Measurements from ENCODE around the gene HSBP1L1.
"Not testable (repeated sequence)": the region's sequence is repeated elsewhere in the genome, so short reads cannot be mapped to it uniquely, and the experiment has no call there.

HSBP1L1 gene

DNA sequence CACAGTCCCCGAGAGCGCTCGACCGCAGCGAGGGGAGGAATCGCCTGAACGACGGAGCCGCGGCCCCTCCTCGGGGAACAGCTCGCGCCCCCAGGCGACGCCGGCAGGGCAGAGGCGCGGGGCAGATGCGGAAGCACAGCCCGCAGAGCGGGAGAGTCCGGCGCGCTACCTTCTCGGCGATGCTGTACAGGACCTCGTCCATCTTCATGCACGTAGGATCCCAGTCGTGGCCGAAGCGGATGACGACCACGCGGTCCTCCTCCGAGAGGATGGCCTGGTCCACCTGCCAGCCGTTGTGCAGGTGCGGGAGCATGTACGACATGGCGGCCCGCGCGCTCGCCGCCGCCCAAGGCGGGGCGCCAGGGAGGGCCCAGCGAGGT, 23.6 kb downstream of the HSBP1L1 start:
- DNase-seq: peak; percentile 67

DNA sequence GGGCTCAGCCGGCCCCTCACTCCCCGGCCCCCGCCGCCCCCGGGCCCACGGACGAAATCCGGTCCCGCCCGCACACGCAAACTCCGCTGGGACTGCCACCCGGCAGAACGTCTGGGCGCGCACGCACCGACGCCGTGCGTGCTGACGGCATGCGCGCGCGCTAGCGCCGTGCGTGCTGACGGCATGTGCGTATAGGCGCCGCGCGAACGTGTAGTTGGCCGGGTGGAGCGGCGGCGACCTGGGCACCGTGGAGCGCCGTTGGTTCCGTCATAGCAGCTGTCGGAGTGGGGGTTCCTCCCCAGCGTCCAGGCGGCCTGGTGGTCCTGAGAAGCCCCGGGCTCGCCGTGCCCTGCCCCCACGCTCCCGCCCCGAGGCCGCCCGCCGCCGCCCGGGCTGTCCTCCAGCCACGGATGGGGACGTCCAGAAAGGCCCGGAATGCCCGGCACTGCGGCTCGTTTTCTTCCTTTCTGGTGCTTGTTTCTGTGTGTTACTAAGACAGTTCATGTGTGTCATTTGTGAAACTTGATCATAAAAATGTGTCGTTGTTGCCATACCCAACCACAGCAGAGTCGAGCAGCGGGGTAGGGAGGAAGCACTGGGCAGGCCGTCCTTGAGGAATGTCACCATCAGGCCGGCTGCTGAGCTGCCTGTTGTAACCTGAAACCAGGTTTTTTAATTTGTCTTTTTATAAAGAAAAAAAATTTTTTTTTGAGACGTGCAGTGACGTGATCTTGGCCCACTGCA, 24.2 kb downstream of the HSBP1L1 start, which contains the start of gene TXNL4A:
TSS of gene TXNL4A (minus strand) at position 113 of the 744 bp plus-strand sequence. CDS start 171 bp downstream, outside the sequence.
- peak; percentile 87 for DNase-seq

DNA sequence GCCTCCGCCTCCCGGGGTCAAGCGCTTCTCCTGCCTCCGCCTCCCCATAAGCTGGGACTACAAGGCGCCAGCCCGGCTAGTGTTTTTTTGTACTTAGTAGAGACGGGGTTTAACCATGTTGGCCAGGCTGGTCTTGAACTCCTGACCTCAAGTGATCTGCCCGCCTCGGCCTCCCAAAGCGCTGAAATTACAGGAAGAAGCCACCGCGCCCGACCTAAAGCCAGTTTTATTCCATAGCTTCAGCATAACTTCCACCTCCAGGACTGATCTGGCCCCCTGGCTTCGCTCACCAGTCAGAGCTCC, 24.7 kb downstream of the HSBP1L1 start:
- DNase-seq: no peak

DNA sequence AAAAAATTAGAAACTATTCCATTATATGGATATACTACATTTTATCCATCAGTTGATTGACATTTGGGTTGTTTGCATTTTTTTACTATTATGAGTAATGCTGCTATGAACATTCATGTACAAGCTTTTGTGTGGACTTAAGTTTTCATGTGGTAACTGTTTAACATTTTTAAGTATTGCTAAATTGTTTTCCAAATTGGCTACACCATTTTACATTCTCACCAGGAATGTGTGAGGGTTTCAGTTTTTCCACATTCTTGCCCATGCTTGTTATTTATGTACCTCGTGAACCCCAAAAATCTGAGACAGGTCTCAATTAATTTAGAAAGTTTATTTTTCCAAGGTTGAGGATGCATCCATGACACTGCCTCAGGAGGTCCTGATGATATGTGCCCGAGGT, 27.1 kb downstream of the HSBP1L1 start:
- DNase-seq: no peak

DNA sequence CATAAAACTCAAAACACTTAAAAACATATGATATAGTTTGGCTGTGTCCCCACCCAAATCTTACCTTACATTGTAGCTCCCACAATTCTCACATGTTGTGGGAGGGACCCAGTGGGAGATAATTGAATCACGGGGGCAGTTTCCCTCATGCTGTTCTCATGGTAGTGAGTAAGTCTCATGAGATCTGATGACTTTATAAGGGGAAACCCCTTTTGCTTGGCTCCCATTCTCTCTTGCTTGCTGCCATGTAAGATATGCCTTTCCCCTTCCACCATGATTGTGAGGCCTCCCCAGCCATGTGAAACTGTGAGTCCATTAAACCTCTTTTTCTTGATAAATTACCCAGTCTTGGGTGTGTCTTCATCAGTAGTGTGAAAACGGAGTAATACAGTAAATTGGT, 35.3 kb downstream of the HSBP1L1 start:
- not testable (repeated sequence) for DNase-seq

DNA sequence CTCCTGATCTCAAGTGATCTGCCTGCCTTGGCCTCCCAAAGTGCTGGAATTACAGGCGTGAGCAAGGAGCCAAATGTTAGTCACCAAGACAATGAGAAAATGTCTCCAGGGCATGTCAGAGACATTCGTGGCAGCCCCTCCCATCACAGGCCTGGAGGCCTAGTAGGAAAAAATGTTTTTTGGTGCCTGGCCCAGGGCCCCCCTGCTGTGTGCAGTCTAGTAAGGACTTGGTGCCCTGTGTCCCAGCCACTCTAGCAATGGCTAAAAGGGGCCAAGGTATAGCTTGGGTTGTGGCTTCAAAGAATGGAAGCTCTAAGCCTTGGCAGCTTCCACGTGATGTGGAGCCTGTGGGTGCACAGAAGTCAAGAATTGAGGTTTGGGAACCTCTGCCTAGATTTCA, 36.4 kb downstream of the HSBP1L1 start:
- no peak for DNase-seq

DNA sequence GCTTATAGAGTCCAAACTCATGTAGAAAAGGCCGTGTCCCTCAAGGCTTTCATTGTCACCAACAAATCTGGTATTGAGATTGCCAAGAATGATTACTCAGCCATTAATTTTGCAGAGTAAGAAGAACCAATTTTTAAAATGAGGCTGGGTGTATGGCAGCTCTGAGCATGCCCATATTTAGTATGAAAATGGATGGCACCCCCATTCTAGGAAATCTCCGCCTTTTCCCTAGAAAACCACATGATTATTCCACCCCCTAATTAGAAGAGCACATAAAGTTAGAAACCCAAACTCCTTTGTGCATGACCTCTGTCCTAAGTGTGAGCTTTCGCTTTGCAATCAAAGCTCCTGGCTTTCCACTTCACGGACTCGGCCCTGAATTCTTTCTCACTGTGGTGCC, 38.0 kb downstream of the HSBP1L1 start:
- no peak for DNase-seq

DNA sequence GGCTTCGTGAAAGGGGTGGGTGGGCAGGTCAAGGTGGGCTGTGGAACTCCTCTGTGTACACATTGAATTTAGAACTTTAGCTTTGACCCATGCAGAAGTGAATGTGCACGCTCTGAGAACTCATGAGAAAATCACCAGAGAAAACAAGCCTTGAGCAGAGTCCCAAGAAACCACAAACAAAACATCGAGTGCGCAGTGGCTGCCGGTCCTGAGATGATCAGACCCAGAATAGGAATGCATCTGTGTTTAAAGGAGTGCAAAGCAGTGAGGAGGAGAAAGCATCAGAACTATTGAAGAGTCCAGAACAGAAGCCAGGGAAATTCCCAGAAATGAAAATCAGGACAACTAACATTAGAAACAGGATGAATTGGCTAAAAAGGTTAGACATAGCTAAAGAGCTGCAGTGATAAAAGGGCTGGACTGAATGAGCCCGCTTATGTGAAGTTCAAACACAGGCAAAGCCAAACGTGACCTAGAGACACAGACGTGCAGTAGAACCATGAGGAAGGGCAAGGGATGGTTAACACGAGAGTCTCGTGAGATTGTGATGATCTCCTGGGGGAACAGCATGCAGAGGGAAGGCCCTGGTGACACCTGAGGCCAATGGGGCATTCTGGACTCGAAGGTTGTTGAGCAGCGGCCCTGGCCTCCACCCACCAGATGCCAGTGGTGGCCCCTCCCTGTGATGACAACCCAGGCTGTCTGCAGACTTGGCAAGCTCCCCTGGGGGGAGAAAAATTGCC, 40.3 kb downstream of the HSBP1L1 start:
- no peak for DNase-seq

DNA sequence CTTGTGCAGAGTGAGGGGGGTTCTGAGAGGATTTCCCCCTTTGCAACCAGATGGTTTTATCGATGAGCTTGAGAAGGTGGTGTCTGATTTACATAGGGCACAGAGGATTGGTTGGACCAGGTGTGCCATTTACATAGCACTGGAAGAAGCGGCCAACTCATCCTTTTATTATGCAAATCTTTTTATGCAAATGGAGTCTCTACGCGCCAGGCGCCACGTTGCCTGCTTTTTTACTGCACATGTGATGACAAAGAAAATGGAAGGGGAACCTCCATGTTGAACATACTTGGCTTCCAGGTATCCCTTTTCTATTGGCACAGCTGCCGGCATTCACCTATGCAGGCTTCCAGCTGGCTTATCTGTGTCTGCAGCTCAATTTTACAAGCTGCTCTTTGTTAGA, 42.3 kb downstream of the HSBP1L1 start:
- DNase-seq: no peak

DNA sequence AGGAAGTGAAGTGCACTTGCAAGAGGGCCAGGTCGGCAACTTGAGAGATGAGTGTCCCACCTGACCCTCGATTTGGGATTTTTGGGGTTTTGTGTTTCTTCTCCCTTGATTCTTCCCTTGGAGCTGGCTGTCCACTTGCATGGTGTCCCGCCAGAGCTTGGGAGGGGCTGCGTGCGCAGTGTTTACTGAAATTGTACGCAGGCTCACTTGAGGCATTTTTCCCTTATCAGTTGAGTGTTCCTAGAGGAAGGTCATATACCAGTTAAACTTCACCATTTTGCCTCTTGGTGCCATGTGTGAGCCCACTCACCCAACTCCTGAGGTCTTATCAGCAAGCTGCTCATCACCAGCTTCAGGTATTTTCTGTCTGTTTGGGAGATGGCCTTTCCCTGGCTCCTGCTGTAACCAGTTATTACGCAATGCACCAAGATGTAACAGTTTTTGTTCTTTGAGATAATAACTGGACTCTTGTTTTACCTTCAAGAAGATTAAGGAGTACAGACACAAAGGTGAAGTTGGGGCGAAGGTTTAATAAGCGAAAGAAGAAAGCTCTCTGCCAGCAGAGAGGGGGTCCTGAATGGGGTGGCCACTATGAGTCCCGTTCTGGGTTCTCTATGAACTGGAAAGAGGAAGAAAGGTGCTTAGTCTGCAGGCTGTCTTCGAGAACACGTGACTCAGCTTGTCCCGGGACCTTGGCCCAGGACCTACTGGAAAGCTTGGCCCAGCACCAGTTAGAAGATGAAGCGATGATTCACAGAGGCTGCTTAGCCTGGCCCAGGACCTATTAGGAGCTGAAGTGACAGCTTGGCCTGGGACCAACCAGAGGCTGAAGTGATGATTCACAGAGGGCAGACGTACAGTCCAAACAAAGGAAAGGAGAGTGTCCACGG, 45.5 kb downstream of the HSBP1L1 start:
- no peak for DNase-seq

DNA sequence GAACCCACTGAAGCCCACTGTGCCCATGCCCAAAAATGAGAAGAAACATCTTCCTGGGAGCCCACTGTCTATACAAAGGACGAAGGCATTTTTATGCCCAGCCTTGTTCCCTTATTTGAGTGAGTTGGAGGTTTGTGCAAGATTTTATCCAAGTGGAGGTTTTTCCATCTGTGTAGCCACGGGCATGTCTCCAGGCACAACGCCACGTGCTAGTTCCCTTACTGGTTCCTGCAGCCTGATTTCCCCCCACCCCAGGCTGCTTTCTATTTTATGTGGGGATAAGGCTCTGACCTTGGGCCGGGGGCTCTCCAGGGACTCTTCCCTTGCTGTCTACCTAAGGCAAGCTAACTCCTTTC, 46.1 kb downstream of the HSBP1L1 start:
- DNase-seq: no peak

DNA sequence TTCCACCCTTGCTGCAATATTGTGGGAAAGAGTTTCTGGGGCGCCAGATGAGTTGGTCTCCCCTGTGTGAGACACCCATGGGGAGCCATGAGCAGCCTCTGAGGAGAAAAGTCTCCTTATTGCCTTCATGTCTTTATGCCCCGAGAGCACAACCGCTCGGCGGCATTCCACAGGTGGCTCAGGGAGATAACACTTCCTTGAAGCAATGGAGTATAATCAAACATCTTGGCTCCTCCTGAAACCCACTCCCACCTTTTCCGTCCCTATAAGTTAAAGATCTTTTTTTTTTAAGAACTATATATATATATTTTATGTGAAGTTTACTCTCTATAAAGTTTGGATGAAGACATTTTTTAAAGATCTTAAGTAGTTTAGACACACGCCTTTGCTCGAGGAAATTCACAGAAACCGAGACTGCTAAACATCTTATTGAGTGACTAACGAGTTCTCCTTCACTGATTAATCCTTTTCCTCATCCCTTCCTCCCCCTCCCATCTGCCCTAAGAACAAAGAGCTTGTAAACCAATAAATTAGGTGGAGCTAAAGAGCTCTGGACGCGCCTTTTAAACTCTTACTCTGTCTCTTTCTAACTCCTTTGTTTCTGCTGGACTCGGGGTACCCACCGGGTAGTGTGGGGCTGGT, 47.2 kb downstream of the HSBP1L1 start:
- DNase-seq: not testable (repeated sequence)

DNA sequence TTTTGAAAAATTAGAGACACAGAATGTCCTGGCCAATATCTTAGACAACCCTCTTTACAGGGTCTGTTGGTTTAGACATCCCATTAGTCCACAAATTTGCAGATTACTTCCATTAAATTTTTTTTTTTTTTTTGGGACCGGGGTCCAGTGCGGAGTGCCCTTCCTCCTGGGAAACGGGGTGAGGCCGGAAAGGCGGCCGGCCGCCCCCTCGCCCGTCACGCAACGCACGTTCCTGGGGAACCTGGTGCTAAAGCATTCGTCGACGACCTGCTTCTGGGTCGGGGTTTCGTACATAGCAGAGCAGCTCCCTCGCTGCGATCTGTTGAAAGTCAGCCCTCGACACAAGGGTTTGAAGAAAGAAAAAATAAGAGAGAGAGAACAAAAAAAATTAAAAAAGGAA, 48.3 kb downstream of the HSBP1L1 start:
- DNase-seq: no peak

All from CD4-positive, alpha-beta T cell treated with Interleukin-6 for 4 hours (primary cell).